GM21390 (cell line): Measurements from ENCODE around the gene USP6.
"Not testable (repeated sequence)": the region's sequence is repeated elsewhere in the genome, so short reads cannot be mapped to it uniquely, and the experiment has no call there.

Experiments
- ATAC-seq: cut with Tn5 transposase; IDR thresholded peaks from one replicate; pipeline ENCODE4 v1.9.1; 2021; ENCODE audit not compliant: unreplicated experiment

The USP6 gene

GRCh38 chr17:5183410-5183793 is 67.6 kb downstream of the USP6 start:
- no peak for ATAC-seq

GRCh38 chr17:5184288-5184687 is 68.5 kb downstream of the USP6 start:
- ATAC-seq: no peak

GRCh38 chr17:5191541-5192417 is 75.9 kb downstream of the USP6 start, which contains the start of gene ZNF594:
TSS of gene ZNF594 (minus strand) at chr17:5191868. CDS start at chr17:5184256, 7,612 bp downstream.
- ATAC-seq: peak; percentile 97

GRCh38 chr17:5194346-5194745 is 78.5 kb downstream of the USP6 start:
- no peak for ATAC-seq

GRCh38 chr17:5198472-5198871 is 82.6 kb downstream of the USP6 start:
- no peak for ATAC-seq

GRCh38 chr17:5200360-5200759 is 84.5 kb downstream of the USP6 start:
- no peak for ATAC-seq

GRCh38 chr17:5201011-5201410 is 85.2 kb downstream of the USP6 start:
- no peak for ATAC-seq

- ATAC-seq: no peak
Measured at GRCh38 chr17:5203178-5203907, 87.5 kb downstream of the USP6 start.

- no peak for ATAC-seq
Measured at GRCh38 chr17:5203908-5204294, 88.1 kb downstream of the USP6 start.

- no peak for ATAC-seq
Measured at GRCh38 chr17:5209396-5209795, 93.6 kb downstream of the USP6 start.

- ATAC-seq: no peak
Measured at GRCh38 chr17:5210091-5210490, 94.3 kb downstream of the USP6 start.

- ATAC-seq: no peak
Measured at GRCh38 chr17:5210614-5211252, 94.9 kb downstream of the USP6 start.

- no peak for ATAC-seq
Measured at GRCh38 chr17:5211458-5211857, 95.6 kb downstream of the USP6 start.

GRCh38 chr17:5217562-5217961 is 101.7 kb downstream of the USP6 start:
- ATAC-seq: not testable (repeated sequence)

GRCh38 chr17:5219536-5219935 is 103.7 kb downstream of the USP6 start:
- no peak for ATAC-seq

GRCh38 chr17:5220074-5220473 is 104.2 kb downstream of the USP6 start:
- ATAC-seq: no peak

GRCh38 chr17:5221912-5222311 is 106.1 kb downstream of the USP6 start:
- not testable (repeated sequence) for ATAC-seq
